SK-N-SH treated with all-trans-retinoic acid at 6 μM for 48 hours (cell line): ENCODE results near the gene DYNC1I1.

ENCODE experiments used
- GLIS3 ChIP-seq: fragments of 250-450 bp; sonication (Bioruptor Pico); IDR thresholded peaks from 2 replicates; pipeline ENCODE4 v1.5.0; 2020; ENCODE audit warnings: mild to moderate bottlenecking, moderate library complexity
- ZFP30 ChIP-seq: fragments of 450-650 bp; formaldehyde crosslinking; IDR thresholded peaks from 2 replicates; pipeline ENCODE4 v1.5.0; 2022; ENCODE audit warnings: mild to moderate bottlenecking, moderate library complexity
- ZNF70 ChIP-seq: fragments of 450-650 bp; formaldehyde crosslinking; IDR thresholded peaks from 2 replicates; pipeline ENCODE4 v1.5.0; 2020; ENCODE audit warnings: mild to moderate bottlenecking, moderate library complexity
- TF ChIP-seq, protein P1 (sequence below): fragments of 250-450 bp; sonication (Bioruptor Pico); IDR thresholded peaks from 2 replicates; pipeline ENCODE4 v1.5.1; 2020; ENCODE audit warnings: low read depth, mild to moderate bottlenecking, moderate library complexity
- TF ChIP-seq, protein P2 (sequence below): fragments of 250-450 bp; sonication (Bioruptor Pico); IDR thresholded peaks from 2 replicates; pipeline ENCODE4 v1.8.0; 2020; ENCODE audit warnings: mild to moderate bottlenecking, moderate library complexity, borderline replicate concordance

DNA sequence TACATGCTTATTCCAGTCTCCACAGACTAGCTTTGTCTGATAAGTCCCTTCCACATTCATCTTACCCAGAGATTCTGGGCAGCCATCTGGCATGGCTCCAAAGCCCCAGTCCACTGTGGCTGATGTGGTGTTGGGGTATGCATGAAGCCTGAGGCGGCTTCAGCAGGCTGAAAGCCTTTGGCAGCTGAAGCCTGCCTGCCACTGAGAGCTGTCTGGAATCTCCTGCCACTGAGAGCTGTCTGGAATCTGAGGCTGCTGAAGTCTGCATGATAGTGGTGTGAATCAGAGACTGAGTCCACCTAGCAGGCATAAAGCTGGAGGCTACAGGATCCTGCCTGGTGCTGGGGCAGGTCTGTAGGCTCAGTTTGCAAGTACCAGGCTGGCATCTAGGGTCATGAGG, 87.1 kb downstream of the DYNC1I1 start:
- TF ChIP-seq, protein P1, sequence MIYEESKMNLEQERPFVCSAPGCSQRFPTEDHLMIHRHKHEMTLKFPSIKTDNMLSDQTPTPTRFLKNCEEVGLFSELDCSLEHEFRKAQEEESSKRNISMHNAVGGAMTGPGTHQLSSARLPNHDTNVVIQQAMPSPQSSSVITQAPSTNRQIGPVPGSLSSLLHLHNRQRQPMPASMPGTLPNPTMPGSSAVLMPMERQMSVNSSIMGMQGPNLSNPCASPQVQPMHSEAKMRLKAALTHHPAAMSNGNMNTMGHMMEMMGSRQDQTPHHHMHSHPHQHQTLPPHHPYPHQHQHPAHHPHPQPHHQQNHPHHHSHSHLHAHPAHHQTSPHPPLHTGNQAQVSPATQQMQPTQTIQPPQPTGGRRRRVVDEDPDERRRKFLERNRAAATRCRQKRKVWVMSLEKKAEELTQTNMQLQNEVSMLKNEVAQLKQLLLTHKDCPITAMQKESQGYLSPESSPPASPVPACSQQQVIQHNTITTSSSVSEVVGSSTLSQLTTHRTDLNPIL (CRISPR knock-in tag): no peak
- TF ChIP-seq ZNF70 (CRISPR knock-in tag) (no peak), GLIS3 (CRISPR knock-in tag) (no peak), ZFP30 (CRISPR knock-in tag) (no peak)
- TF ChIP-seq, protein P2, sequence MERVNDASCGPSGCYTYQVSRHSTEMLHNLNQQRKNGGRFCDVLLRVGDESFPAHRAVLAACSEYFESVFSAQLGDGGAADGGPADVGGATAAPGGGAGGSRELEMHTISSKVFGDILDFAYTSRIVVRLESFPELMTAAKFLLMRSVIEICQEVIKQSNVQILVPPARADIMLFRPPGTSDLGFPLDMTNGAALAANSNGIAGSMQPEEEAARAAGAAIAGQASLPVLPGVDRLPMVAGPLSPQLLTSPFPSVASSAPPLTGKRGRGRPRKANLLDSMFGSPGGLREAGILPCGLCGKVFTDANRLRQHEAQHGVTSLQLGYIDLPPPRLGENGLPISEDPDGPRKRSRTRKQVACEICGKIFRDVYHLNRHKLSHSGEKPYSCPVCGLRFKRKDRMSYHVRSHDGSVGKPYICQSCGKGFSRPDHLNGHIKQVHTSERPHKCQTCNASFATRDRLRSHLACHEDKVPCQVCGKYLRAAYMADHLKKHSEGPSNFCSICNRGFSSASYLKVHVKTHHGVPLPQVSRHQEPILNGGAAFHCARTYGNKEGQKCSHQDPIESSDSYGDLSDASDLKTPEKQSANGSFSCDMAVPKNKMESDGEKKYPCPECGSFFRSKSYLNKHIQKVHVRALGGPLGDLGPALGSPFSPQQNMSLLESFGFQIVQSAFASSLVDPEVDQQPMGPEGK (CRISPR knock-in tag): no peak
